Measurements from ENCODE around the gene PARP9. TPM values are rescaled to one million over a fixed set of nuclear protein-coding genes. Genes with fewer than 3 reads are reported as not detected.
"Not testable (repeated sequence)": the region's sequence is repeated elsewhere in the genome, so short reads cannot be mapped to it uniquely, and the experiment has no call there.

Gene PARP9
- total RNA-seq, 1 donor from 2014 or later, result 12.6 TPM

GRCh38 chr3:122510878-122511535 lies 53.1 kb downstream of the PARP9 start:
- intact Hi-C loops (cut with micrococcal nuclease), result no loop called here
- Histone ChIP-seq H3K9me3 (replicated peaks) (peaks cover 8% of the 10 kb centered on the region), H3K36me3 (no peaks in the 10 kb centered on the region), H3K27me3 (ENCODE audit: low read depth) (no peaks in the 10 kb centered on the region), H3K4me1 (peaks cover 72% of the 10 kb centered on the region), H3K4me3 (no peak overlapping the region), H3K27ac (replicated peaks) (no peak overlapping the region)
- no peak for DNase-seq
- TF ChIP-seq, protein P1, sequence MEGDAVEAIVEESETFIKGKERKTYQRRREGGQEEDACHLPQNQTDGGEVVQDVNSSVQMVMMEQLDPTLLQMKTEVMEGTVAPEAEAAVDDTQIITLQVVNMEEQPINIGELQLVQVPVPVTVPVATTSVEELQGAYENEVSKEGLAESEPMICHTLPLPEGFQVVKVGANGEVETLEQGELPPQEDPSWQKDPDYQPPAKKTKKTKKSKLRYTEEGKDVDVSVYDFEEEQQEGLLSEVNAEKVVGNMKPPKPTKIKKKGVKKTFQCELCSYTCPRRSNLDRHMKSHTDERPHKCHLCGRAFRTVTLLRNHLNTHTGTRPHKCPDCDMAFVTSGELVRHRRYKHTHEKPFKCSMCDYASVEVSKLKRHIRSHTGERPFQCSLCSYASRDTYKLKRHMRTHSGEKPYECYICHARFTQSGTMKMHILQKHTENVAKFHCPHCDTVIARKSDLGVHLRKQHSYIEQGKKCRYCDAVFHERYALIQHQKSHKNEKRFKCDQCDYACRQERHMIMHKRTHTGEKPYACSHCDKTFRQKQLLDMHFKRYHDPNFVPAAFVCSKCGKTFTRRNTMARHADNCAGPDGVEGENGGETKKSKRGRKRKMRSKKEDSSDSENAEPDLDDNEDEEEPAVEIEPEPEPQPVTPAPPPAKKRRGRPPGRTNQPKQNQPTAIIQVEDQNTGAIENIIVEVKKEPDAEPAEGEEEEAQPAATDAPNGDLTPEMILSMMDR (IDR thresholded peaks at IDR 0.05; ENCODE audit: borderline replicate concordance), result no peak

DNA sequence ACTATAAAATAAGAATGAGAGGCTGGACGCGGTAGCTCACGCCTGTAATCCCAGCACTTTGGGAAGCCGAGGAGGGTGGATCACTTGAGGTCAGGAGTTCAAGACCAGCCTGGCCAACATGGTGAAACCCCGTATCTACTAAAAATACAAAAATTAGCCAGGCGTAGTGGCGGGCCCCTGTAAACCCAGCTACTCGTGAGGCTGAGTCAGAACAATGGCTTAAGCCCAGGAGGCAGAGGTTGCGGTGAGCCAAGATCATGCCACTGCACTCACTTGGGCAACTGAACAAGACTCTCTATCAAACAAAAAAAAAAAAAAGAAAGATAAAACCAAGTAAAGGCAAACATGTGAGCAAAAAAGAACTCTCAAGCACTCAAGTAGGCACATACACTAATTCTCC lies 55.2 kb downstream of the PARP9 start:
- peaks cover 78% of the 10 kb centered on the region for H3K4me1 ChIP-seq
- H3K9me3 ChIP-seq (replicated peaks), result not testable (repeated sequence)

DNA sequence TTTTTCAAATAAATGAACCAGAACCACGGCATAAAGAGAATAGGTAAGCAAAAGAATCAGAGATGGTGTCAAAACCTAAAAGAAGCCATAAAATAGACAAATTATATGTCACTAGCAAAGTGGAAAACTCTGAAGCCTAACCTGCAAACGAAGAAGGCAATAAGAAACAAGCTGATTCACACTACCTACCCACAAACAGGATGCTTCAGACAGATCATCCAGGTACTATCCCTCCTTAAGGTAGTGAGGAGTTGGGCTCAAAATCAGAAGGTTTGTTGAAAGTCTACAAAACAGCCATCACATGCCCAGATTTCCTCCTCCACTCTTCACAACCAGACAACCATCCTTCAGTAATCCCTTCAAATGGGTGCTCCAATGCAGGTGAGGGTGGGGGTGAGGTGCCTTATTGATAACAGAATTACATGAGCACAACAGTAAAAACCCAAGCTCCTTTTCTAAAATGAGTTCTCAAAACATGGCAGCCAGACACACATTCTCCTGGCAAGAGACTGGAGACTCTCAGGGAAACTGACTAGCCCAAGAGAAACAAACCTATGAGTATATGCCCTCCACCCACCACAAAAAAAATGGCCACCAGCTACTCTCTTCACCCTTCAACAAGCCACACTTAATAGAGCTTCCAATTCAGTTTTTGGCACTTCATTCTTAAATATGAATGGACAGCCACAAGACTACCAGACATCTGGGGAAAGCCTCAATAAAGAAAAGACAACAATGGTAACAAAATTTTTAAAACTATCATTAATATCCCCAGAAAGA lies 55.8 kb downstream of the PARP9 start:
- Histone ChIP-seq H3K27ac (replicated peaks) (no peak overlapping the region), H3K4me3 (no peak overlapping the region), H3K4me1 (peaks cover 76% of the 10 kb centered on the region), H3K36me3 (no peaks in the 10 kb centered on the region), H3K9me3 (replicated peaks) (peaks cover 8% of the 10 kb centered on the region), H3K27me3 (ENCODE audit: low read depth) (no peaks in the 10 kb centered on the region)
- TF ChIP-seq, protein P1 (IDR thresholded peaks at IDR 0.05; ENCODE audit: borderline replicate concordance), result no peak
- intact Hi-C loops (cut with micrococcal nuclease), result loop anchor here (10.0 kb wide), 1 partner anchor 114 kb away; no protein-coding TSS in a partner anchor
- DNase-seq, result no peak

More for the DNA sequence above, 55.2 kb downstream of the PARP9 start:
- not testable (repeated sequence) for H3K27me3 ChIP-seq (ENCODE audit: low read depth); H3K36me3 ChIP-seq; H3K4me3 ChIP-seq; DNase-seq; H3K27ac ChIP-seq (replicated peaks)
- intact Hi-C loops (cut with micrococcal nuclease), result loop anchor here (10.0 kb wide), 1 partner anchor 114 kb away; no protein-coding TSS in a partner anchor

DNA sequence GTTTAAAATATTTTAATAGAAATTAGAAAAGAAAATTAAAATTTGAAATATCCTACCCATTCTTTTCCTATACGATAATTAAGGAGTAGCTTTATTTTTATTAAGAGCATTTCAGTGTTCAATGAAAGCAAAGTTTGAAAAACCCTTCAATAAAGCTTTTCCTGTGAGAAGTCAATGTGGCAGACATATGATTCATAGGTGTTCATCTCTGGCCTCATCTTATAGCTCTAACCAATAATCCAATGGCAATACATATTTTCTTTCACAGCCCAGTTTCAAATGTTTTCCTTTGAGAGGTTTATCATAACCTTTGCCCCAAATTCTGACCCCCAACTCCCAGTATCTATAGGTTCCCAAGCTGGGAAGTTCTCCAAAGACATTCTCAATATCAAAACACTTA lies 57.6 kb downstream of the PARP9 start:
- no peak overlapping the region for H3K27ac ChIP-seq (replicated peaks)
- no peaks in the 10 kb centered on the region for H3K36me3 ChIP-seq
- no peaks in the 10 kb centered on the region for H3K27me3 ChIP-seq (ENCODE audit: low read depth)
- H3K4me1 ChIP-seq, result peaks cover 73% of the 10 kb centered on the region
- no peak overlapping the region for H3K4me3 ChIP-seq
- peaks cover 8% of the 10 kb centered on the region for H3K9me3 ChIP-seq (replicated peaks)
- intact Hi-C loops (cut with micrococcal nuclease), result loop anchor here (10.0 kb wide), 1 partner anchor 112 kb away; no protein-coding TSS in a partner anchor
- TF ChIP-seq, protein P1 (IDR thresholded peaks at IDR 0.05; ENCODE audit: borderline replicate concordance), result no peak
- no peak for DNase-seq

DNA sequence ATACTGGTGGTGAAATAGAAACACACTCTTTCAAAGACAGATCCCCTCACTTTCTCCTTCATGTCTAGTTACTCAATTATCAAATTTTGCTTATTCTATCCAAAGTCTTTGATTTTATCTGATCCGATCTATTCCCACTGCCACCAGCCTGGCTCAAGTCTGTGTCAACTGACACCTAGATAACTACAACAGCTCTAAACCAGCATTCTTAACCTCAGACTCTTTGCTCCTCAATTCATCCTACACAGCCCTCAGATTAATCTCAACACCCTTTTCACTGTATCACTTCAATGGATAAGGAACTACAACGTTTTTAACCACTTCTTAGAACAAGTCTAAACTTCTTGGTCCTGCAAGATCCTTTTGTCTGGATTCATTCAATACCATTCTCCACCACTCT lies 58.4 kb downstream of the PARP9 start:
- H3K4me1 ChIP-seq, result peaks cover 70% of the 10 kb centered on the region
- no peaks in the 10 kb centered on the region for H3K27me3 ChIP-seq (ENCODE audit: low read depth)
- intact Hi-C loops (cut with micrococcal nuclease), result loop anchor here (10.0 kb wide), 1 partner anchor 111 kb away; no protein-coding TSS in a partner anchor
- H3K9me3 ChIP-seq (replicated peaks), result peaks cover 8% of the 10 kb centered on the region
- TF ChIP-seq, protein P1 (IDR thresholded peaks at IDR 0.05; ENCODE audit: borderline replicate concordance), result no peak
- no peaks in the 10 kb centered on the region for H3K36me3 ChIP-seq
- DNase-seq, result no peak
- H3K27ac ChIP-seq (replicated peaks), result no peak overlapping the region
- no peak overlapping the region for H3K4me3 ChIP-seq

Data from left ventricle myocardium inferior (tissue), 1 donor.